Activated CD4-positive, alpha-beta T cell treated with anti-CD3 and anti-CD28 coated beads, Interleukin-2, Interleukin-6, amounts not matched to agents 100 ng/mL and 50 ng/mL, durations not matched to agents 16 hours and 8 hours (primary cell): ENCODE results near the gene PPP1CB.
"Not testable (repeated sequence)": the region's sequence is repeated elsewhere in the genome, so short reads cannot be mapped to it uniquely, and the experiment has no call there.

Source experiments
- DNase-seq: peaks from one replicate; pipeline ENCODE4 v3.0.0-alpha.2; 2020

The PPP1CB gene

DNA sequence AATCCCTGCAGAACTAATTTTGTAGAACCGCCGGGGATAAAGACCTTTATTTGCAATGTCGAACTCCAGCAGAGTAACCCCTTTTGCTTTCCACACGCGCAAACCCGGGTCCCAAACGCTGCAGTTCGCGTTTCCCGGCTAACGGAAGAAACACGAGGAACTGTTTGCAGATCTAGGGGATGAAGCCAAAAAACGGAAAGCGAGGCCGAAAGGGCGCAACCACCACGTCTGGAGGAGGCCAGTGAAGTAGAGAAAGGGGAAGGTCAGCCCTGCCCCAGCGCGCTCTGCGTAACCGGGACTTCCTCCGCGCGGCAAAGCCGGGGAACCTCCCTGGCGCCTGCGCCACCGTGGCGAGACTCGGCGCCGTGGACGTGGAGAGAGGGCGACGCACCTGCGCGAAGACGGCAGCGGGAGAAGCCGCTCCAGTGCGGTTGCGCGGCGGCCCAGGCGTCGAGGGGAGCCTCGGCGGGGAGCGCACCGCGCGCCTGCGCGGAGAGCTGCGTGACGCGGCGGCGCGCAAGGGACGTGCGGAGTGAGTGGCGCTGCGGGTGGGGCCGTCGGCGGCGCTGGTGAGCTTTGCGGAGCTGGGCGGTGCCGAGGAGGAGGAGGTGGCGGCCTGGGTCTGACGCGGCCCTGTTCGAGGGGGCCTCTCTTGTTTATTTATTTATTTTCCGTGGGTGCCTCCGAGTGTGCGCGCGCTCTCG lies at the start of gene PPP1CB:
PPP1CB (plus strand) TSS at position 579 of the 704 bp plus-strand sequence. CDS start 295 bp downstream, outside the sequence.
- DNase-seq = peak; percentile 97

DNA sequence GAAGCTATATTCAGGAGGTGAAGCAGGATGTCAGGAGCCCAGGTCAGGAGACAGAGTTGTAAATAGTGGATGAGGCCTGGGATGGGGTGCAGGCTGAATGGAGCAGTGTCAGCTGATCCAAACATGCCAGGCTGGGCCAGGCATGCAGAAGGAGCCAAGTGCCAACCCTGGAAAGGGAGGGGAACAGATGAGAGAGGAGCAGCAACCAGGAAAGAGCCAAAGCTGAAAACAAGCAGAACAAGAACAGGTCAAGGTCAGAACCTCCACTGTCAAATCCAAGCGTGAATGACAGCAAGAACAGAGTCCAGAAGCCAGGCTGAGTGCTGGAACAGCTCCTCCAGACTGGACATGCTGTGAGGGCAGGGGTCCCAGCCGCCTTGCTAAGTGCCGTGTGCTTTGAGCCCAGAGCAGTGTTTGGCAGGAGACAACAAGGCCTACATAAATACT lies 49.2 kb upstream of the PPP1CB start:
- no peak for DNase-seq

DNA sequence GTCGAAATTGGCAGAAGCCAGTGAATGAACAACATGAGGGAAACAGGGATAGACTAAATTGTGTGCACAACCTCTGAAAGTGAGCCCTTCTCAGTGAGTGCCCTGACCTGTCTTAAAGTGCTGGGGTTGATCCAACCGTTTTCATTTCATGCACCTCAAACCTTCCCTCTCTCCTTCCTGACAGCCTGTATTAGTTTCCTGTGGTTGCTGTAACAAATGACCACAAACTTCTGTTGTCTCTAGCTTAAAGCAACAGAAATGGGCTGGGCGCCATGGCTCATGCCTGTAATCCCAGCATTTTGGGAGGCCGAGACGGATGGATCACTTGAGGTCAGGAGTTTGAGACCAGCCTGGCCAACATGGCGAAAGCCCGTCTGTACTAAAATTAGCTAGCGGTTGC lies 48.8 kb upstream of the PPP1CB start:
- no peak for DNase-seq

DNA sequence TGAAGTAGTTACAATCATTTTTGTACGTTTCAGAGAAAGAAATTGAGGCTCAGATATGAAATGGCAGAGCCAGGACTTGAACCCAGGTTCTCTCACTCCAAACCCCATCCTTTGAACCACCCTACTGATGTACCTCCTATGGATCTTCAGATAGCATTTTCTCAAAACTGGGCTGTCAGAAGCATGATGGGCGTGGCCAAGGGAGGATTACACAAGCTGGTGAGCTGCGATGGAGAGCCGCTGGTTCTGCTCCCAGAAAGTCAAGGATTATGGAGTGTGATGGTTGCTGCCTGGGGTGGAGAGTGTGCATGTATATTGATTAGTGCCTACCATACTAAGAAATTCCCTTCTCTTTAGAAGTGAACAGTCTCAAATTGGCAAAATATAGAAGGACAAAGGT lies 47.0 kb upstream of the PPP1CB start:
- no peak for DNase-seq

DNA sequence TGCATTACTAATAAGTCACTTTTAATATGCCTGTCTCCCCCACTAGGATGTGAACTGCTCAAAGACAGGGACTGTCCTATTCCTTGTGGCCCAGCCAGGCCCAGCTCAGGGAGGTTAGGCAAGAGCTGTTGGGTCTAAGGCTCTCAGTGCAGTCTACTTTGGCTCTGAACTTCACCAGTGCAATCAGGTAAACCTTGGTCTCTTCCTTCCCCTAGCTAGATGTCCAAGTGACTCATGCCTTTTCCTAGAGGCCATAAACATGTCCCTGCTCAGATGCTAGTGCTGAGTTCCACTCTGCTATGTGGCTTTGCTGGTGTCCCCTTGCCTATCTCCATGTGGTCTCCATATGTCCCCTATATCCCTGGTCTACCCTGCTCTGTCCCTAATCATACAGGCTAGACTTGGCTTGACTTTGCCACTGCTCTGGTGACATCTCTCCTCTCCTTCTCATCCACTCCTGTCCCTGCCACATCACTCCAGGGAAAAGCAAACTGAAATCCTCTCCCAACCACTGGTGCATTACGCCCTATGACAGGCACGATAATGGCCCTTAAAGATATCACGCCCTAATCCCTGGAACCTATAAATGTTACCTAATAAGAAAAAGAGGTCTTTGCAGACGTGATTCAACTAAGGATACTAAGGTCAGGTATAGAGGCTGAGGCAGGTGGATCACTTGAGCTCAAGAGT lies 45.7 kb upstream of the PPP1CB start:
- no peak for DNase-seq

DNA sequence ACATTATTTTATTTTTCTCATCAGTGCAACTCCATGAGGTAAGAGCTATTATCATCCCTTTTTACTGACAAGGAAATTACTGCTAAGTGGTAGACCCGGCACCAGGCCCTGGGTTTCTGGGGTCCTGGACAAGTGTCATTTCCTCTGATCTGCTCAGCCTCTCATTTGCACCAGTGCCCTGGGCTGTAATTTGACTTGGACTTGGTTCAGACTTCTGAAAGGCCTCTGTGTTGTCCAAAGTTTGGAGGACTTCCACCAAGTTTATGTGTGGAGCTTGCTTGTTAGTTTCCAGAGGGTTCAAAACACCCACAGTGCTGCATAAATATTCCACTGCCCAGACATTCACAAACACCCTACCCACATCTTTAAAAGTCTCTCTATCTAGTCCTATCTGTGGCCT lies 44.0 kb upstream of the PPP1CB start:
- no peak for DNase-seq

DNA sequence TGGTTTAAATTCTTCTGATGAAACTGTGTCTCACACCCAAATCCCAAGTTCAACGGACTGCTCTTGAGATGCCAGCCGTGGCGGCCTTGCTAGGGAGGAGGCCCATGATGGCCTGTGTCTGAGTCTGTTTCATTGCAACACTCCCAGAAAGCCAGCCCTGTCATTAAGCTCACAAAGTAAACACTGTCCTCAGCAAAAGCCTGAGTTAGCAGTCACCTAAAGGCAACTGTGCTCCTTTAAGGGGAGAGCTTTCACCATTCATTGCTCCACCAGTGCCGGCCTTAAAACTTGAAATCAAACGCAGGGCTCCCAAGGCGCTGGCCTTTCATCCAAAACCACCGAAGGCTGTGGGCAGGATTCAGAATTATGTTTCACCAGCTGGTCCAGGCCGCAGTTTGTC lies 42.5 kb upstream of the PPP1CB start:
- no peak for DNase-seq

DNA sequence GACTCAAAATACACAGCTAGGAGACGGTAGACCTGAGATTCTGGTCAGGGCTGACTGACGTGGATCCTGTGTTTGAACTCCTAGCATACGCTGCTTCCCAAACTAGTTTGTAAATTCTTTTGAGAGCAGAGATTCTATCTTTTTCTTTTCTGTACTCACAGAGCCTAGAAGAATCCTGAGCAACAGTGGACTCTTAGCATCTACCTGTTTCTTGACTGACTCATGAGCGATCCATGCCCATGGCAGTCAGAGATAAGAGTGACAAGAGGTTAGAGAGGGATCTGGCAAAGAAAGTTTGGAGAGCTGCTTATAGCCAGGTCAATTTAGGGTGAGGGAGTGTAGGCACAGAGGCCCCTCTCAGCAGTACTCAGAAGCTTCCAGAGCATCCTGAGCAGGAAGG lies 41.1 kb upstream of the PPP1CB start:
- no peak for DNase-seq

DNA sequence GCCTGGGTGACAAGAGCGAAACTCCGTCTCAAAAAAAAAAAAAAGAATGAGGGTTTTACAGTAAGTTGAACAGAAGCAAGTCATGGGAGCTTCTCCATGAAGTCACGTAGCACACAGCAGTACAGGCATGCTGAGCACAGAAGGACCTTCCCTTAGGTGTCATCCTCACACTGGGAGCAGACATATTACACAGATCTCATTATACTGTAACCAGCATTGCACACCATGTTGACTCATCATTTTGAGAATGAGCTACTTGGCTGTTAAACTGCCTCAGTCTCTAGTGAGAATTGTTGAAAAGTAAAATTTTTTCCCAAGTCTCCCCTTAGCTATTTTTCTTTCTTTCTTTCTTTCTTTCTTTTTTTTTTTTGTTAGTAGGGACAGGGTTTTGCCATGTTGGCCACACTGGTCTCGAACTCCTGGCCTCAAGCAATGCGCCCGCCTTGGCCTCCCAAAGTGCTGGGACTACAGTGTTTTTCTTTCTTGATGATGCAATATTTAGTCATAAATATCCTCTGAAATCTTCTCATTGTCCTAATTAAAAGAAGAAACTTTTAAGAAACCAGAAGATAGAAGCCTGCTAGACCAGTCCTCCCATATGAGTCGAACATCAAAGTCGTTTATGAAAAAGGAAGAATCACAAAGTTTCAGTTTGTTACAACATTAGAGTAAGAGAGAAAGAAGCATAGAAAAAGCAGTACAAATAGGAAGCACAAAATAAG lies 37.9 kb upstream of the PPP1CB start:
- DNase-seq = peak; percentile 7

DNA sequence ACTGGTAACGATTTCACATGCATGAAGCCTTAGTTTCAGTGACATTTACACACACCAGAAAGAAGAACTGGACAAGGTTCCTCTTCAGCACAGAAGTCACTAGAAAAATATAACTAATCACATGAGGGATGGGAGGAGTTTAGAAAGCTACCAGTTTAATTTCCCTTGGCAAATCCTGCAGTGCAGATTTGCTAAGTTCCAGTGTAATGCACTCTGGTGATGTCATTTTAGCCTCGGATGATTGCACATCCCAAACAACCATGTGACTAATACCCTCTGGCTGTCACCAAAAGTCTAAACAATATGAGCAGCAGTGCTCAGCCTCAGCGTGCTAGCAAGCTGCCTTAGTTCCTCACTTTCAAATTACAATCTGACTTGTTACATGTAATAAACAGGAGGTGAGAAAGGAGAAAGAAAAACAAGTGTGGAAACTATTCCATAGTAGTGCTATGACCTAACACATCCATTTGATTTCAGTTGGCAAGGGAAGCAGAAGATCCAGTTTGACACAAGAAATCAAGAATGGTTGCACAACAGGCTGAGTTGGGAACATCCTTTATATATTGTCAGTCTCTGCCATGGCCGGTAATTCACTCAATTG lies 35.3 kb upstream of the PPP1CB start:
- DNase-seq = peak; percentile 5

DNA sequence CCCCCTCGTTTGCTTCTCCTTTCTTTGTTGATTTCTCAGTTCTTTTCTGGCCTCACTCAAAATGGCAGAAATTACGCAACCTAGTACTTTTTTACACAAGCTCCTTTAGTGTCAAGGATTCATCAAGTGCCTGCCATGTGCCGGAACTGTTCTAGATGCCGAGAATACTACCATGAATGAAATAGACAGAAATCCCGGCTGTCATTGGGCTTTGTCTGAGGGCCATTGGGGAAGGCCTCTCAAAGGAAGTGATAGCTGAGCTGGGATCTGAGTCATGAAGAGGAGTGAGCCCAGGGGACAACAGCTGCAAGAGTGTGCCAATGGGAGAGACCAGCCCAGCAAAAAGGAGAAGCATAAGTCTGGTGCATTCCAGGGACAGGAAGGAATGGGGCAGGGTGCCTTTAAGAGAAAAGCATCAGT lies 34.3 kb upstream of the PPP1CB start:
- DNase-seq = no peak

DNA sequence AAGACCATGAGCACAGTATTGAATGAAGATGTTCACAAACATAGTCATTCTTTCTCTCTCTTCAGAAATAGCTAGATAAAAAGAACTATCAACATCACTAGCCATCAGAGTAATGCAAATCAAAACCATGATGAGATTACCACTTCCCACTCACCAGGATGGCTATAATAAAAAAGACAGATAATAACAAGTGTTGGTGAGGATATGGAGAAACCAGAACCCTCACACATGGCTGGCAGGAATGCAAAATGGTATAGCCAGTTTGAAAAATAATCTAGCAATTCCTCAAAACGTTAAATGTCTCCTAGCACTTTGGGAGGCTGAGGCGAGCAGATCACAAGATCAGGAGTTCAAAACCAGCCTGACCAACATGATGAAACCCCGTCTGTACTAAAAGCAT lies 31.3 kb upstream of the PPP1CB start:
- no peak for DNase-seq

DNA sequence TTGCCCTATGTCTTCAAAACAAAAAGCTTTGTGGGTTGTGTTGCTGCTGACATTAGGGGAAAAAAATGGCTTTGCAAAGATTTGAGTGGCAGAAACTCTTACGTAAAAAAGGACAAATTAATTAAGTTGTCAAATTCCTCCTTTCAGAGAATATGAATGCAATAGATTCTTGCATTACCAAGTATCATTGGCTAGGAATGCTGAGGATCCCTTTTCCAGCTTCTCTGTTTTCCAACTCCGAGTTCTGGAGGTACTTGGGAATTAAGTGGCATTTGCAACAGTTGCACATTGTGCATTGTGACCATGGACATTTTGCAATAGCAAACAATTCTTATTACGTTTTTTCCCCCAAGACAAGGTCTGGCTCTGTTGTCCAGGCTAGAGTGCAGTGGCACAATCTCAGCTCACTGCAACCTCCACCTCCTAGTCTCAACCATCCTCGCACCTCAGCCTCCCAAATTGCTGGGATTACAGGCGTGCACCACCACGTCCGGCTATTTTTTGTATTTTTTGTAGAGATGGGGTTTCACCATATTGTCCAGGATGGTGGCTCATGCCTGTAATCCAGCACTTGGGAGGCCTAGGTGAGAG lies 29.9 kb upstream of the PPP1CB start:
- DNase-seq = no peak

DNA sequence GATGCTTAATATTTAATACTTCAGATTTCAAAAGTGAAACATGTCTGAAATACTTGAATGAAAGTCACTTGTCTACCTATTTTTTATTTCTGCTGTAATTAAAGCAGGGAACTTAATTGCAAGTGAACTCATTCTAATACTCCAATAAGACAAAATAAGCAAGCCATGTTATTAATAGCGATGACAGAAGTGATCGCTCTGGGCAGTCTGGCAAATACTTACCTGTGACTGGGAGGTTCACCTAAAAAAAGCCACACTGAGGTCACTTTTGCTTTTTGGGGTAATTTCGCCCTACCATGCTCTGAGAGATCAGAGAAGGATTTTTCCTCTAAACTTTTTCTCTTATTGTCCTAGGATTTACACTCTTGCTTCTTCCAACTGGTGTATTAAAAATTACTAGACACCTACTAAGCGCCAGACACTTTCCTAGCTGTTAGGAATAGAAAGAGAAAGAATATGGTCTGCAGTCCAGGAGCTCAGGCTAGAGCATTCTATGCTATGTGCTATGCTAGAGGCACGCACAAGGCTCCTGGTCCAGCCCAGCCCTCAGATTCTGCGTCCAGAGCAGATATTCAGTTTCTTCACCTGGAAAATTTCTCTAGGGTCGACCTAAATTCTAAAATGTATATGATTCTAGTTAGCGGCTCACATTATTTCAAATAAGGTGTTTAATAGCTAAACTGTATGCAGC lies 26.5 kb upstream of the PPP1CB start:
- no peak for DNase-seq

DNA sequence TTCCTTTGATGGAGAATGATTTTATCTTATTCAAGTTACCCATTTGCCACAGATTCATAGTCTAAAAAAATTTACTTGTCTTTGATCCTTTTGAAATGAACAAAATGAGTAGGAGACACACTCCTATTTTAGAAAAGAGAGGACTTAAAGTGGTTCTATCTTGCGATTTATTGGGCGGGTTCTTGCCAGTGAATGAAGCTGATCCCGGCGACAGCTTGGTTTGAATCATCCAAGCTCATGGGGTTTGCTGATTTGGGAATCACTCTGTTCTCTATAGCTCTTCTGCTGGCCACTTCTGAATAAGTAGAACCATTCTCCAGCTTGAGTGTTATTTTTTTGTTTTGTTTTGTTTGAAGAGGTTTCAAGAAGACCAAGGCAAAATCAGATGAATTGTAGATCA lies 25.5 kb upstream of the PPP1CB start:
- DNase-seq = no peak

DNA sequence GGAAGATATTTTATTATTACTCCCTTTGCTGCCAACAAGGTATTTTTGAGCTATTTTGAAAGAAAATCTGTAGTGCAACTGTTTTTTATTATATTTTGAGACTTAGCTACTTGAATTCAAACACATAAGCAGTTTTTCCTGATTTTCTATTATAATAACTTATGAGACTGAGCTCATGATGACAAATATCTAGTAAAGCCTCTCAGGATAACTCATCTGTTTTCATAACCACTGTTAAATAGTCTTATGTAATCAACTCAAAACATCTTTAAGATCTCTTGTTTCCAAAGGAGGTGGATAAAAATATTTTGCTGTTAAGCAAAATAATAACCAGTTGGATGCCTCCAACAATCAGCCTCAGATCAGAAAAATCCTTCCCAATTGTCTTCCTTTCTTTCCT lies 21.9 kb upstream of the PPP1CB start:
- no peak for DNase-seq

DNA sequence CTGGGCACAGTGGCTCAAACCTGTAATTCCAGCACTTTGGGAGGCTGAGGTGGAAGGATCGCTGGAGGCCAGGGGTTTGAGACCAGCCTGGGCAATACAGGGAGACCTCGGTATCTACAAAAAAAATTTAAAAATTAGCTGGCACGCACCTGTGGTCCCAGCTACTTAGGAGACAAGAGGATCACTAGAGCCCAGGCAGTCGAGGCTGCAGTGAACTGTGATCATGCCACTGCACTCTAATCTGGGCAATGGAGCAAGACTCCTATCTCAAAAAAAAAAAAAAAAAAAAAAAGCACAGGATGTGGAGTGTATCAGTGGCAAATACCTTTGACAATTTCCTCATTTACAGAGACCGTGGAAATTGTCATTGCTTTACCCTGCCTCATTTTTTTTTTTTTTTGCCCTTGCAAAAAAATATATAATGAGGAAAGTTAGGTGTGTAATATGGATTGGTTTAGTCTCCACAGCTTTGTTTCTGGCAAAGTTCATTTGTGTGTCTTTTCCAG lies 20.9 kb upstream of the PPP1CB start:
- no peak for DNase-seq

DNA sequence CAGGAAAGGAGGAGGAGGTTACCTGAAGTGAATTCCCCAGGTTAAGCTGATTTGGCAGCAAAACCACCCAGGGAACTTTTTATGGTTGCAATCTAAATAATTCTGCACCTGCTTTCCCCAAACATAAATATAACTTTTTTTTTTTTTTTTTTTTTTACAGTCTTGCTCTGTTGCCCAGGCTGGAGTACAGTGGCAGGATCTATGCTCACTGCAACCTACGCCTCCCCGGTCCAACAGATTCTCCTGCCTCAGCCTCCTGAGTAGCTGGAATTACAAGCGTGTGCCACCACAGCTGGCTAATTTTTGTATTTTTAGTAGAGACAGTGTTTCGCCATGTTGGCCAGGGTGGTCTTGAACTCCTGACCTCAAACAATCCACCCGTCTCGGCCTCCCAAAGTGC lies 16.1 kb upstream of the PPP1CB start:
- DNase-seq = no peak

DNA sequence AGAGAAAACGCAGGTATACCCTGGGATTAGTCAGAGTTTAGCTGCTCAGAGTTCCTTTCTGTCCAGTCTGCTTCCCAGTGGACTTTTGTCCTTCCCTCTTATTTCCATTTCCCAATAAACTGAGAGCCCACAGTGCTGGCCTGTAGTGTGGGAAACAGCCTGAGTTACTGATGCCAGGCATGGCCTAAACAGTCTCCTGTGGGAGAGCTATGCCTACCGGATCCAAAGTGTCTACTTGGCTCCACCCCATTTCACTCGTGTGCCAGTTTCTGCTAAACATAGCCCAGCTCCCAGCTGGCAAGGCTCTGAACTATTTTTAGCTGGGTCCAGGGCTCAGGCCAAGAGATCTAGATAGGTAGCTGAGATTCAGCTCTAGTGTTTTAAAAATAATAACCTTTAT lies 15.6 kb upstream of the PPP1CB start:
- no peak for DNase-seq

DNA sequence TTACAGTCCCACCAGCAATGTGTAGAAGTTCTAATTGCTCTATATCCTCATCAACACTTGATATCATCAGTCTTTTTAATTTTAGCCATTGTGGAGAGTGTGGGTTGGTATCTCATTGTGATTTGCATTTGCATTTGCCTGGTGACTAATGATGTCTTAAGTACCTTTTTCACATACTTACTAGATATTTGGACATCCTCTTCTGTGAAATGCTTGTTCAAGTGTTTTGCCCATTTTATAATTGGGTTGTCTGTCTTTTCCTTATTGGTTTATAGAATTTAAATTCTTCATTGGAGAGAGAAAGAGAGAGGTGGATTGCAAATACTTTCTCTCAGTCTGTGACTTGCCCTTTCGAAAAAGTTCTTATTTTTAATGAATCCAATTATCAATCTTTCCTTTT lies 14.0 kb upstream of the PPP1CB start:
- DNase-seq = no peak

DNA sequence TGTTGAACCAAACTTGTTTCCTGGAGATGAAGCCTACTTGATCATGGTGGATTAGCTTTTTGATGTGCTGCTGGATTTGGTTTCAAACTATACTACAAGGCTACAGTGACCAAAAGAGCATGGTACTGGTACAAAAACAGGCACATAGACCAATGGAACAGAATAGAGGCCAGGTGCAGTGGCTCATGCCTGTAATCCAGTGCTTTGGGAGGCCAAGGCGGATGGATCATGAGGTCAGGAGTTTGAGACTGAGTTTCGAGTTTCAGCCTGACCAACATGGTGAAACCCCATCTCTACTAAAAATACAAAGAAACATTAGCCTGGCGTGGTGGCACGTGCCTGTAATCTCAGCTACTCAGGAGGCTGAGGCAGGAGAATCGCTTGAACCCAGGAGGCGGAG lies 9.0 kb upstream of the PPP1CB start:
- DNase-seq = not testable (repeated sequence)

DNA sequence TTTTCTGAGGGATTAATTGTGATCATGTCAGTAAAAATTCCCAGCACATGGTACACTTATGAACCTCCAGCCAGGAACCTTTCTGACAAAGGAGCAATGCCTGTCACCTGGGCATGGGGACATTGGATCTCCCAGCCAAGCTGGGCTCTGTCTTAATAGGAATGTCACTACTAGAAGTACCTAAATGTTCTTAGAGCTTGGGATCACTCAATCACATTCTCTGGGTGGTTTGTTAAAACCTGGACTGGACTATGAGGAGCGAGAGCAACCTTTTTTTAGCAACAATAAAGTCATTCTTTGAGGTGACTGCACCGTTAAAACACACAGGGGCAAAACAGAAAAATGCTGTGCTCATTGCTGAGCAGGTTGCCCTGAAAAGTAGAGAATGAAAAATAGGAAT lies 6.4 kb upstream of the PPP1CB start:
- no peak for DNase-seq
